ENCODE results near the gene SPEM2.
"Not testable (repeated sequence)": the region's sequence is repeated elsewhere in the genome, so short reads cannot be mapped to it uniquely, and the experiment has no call there.

SPEM2 gene

DNA sequence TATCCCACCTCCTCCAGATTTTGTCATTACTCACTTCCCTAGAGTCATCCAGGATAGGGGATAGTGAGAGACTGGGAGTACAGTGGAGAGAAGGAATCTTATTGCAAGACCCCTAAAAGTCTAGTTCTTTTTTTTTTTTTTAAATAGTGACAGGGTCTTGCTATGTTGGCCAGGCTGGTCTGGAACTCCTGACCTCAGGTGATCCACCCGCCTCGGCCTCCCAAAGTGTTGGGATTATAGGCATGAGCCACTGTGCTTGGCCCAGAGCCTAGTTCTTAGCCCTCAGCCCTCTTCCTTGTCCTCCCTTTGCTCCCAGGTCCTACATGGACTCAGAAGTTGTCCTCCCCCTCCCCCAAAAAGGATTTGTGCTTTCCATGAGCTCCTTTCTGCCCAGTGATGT, 16.7 kb downstream of the SPEM2 start:
- DNase-seq (ENCODE audit: low read depth, low spot score), result no peak

- no peak for DNase-seq (ENCODE audit: low read depth, low spot score)
Observed at GRCh38 chr17:7443499-7444485, 18.4 kb downstream of the SPEM2 start.

DNA sequence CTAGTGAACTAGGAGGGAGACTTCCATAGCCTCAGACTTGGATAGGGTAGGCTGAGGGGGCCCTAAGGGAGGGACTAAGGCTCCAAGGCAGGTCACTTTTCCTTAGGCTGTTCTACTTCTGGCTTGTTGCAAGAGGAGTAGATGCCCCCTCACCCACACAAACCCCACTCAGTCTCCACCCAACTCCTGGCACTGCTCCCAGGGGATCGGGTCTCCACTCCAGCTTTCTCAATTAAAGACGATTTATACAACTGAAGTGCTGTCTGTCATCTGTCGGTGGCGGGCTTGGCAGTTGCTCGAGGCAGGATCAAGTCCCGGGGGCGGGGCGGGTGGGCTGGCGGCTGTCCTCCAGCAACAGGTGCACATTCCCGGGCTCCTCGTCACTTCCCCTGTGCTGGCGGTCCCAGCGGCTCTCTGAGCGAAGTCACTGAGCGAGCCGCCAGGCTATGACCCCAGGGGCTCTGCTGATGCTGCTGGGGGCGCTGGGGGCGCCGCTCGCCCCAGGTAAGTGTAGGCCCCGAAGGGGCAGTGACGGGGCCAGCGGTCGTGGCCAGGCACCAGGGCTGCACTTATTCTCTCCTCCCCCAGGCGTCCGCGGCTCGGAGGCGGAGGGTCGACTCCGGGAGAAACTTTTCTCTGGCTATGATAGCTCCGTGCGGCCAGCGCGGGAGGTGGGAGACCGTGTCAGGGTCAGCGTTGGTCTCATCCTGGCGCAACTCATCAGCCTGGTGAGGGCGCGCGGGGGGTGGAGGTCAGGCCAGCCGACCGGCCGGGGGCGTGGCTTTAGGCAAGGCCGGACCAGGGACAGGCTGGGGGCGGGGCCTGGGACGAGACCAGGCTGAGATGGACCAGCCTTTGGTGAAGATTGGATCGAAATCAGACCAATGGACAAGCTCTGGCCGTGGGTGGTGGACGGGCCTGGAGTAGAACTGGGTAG, 19.5 kb downstream of the SPEM2 start, which contains the start of gene CHRNB1:
Gene CHRNB1 (plus strand): TSS at position 380 of the 937 bp plus-strand sequence. CDS start 67 bp downstream, at position 447.
- no peak for DNase-seq (ENCODE audit: low read depth, low spot score)

DNA sequence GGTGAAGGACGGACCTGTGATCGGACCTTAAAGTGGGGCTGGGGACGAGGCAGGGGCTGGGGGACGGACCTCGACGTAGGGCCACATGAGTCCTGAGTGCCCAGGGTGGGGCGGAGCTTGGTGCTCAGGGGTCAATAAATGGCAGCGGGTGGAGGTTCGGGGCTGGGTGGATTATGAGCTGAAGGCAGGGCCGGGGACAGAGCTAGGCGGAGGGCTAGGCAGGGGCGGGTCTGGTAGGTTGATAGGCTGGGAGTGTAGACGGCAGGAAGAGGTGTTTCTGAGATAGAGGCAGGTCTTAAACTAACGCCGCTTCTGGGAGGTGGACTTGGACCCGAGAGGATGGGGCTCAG, 20.2 kb downstream of the SPEM2 start:
- DNase-seq (ENCODE audit: low read depth, low spot score), result no peak

- no peak for DNase-seq (ENCODE audit: low read depth, low spot score)
Observed at GRCh38 chr17:7448461-7448860, 23.0 kb downstream of the SPEM2 start.

GRCh38 chr17:7459961-7460545, 34.6 kb downstream of the SPEM2 start:
- DNase-seq (ENCODE audit: low read depth, low spot score), result no peak

DNA sequence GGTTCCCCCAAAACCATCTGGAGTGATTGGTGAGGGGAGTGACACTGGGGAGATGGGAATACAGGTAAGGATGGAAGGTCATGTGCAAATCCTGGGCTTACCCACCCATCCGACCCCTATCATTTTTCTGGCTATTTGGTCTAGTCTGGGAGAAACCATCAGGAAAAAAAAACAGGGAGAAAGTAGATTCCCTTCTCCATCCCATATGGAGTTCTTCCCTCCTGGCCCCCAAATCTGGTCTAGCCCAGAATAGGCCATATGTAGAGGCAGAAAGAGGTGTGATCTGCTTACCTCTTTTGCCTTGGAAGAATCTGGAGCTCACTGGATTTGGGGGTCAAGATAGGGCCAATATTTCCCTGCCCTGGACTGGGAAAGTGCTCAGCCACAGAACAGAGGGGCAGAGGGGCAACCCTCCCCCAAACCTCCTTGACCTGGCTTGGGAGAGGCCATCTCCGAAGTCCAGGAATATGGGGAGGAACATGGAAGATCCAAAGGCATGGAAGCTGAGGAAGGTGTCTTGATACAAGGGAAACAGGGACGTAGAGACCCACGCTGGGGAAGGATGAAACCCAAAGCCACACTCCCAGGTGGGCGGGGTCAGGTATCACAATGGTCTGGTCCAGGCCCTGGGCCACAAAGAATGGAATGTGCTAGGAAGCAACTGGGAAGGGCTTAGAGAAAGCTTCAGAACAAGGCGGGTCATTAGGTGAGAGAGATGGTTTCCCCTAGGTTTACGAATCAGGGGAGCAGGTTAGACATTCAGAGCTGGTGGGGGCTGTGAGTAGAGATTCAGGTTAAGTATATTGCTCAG, 35.6 kb downstream of the SPEM2 start:
- DNase-seq (ENCODE audit: low read depth, low spot score), result no peak

GRCh38 chr17:7462474-7463371, 37.3 kb downstream of the SPEM2 start:
- DNase-seq (ENCODE audit: low read depth, low spot score), result no peak

DNA sequence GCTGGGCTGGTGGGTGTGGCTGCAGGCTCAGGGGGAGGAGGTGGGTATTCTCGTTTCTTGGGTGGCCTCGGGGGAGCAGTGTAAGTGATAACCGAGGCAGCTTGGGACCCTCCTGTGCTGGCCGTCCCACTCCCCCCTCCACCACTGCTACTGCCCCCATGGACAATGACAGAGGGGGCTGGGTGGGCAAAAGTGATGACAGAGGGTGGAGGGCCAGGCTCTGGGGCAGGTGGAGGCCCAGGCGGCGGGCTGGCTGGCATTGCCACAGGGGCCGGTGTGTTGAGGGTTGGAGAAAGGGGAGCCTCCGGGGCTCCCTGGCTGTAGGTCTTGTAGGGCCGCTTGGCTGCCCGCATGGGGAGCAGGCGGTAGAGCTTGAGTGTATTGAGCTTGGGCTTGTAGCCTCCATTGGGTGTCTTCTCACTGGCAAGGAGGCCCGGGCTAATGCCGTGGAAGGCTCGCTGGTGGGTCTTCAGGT, 38.0 kb downstream of the SPEM2 start:
- no peak for DNase-seq (ENCODE audit: low read depth, low spot score)

- no peak for DNase-seq (ENCODE audit: low read depth, low spot score)
Observed at GRCh38 chr17:7464081-7464480, 38.7 kb downstream of the SPEM2 start.

DNA sequence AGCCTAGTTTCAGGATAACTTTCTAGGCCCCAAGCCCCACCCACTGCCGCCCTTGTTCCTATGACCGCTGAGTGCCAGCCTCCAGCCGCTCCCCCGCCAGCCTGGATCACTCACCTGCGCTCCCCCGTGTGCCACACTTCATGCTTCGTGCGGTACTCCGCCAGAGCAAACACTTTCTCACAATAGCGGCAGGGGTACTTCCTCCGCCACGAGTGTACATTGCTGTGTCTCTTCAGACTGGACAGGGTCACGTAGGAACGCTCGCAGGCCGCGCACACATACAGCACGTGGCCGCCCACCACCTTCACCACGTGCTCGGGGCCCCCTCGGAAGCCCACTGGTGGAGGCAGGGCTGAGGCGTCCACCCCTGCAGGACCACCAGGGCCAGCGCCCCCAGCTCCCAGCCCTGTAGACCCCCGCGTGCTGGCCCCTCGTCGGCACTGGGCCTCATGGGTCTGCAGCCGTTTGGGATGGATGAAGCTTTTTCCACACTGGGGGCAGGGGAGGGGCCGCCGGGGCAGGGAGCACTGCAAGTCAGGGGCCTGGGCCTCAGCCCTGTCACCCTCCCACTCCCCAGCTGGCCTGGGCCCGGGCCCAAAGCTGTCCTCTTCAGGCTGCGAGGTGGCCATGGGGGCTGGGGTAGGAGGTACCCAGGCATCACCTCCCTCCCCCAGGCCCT, 40.3 kb downstream of the SPEM2 start:
- no peak for DNase-seq (ENCODE audit: low read depth, low spot score)

DNA sequence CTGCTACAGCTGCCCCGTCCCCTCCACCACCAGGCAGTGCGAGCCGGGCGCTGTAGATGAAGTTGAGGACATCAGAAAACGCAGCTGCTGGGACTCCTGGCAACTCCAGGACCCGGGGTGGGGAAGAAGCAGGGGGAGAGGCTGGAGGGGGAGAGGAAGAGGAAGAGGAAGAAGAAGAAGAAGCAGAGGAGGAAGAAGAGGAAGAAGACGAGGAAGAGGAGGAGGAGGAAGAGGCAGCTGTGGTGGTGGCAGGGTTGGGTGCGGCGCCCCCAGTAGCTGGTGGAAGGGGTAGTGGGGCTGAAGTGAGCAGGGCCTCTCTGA, 40.9 kb downstream of the SPEM2 start:
- no peak for DNase-seq (ENCODE audit: low read depth, low spot score)

DNA sequence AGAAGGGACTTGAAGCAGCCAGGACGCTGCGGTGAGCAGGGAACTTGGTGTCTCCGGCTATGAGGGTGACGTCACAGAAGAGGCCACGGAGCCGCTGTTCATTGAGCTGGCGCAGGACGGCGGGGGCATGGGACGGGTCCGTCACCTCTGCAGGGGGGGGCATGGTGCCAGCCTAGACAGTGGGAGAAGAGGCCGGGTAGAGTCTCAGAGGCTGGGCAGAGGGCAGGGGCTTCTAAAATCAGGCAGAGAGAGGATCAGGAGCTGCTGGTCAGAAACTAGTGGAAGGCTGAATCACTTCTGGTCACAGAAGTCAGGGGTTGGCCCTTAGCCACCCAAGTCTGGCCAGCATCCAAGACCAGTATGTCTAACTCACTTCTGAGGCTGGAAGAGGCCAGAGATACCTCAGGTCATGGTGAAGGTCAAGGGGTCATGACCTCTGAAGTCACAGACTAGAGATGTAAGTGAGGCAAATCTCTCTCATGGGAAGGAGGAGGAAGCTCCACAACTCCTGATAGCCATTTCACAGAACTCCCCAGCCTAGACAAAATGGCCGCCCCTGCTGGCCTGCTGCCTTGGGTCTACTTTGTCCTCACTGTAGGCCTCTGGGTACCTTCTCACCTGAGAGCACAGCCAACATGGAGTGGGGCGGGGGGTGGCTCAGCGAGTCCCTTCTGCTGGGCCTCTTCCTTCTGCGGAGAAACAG, 41.4 kb downstream of the SPEM2 start:
- no peak for DNase-seq (ENCODE audit: low read depth, low spot score)

- DNase-seq (ENCODE audit: low read depth, low spot score), result no peak
Observed at GRCh38 chr17:7467498-7467897, 42.1 kb downstream of the SPEM2 start.

GRCh38 chr17:7468290-7468689, 42.9 kb downstream of the SPEM2 start:
- no peak for DNase-seq (ENCODE audit: low read depth, low spot score)

GRCh38 chr17:7468804-7469389, 43.5 kb downstream of the SPEM2 start:
- DNase-seq (ENCODE audit: low read depth, low spot score), result no peak

- DNase-seq (ENCODE audit: low read depth, low spot score), result not testable (repeated sequence)
Observed at GRCh38 chr17:7469843-7470242, 44.4 kb downstream of the SPEM2 start.

DNA sequence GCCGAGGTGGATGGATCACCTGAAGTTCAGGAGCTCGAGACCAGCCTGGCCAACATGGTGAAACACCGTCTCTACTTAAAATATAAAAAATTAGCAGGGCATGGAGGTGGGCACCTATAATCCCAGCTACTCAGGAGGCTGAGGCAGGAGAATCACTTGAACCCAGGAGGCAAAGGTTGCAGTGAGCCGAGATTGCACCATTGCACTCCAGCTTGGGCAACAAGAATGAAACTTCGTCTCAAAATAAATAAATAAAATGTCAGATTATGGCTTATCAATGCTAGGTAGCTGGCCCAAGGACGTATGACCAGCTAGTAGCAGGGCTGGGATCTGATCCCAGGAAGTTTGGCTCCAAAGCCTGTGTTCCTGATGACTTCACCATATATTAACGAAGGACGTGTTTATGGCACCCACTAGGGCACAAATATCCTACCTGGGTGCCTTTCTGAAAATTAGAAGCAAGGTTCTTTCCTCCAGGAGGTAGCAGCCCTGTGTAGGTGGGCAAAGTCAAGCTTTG, 45.1 kb downstream of the SPEM2 start:
- DNase-seq (ENCODE audit: low read depth, low spot score), result not testable (repeated sequence)

Measured in brain pericyte (primary cell).